GM23338 (cell line): ENCODE measurements around the gene CD2AP. TPM values are rescaled to one million over a fixed set of nuclear protein-coding genes. Genes with fewer than 3 reads are reported as not detected.

Experiments used
- ATAC-seq: fragments of 200-7000 bp; cut with Tn5 transposase; 3 replicates; pipeline ENCODE4 v1.9.1; 2020
- DNase-seq: peaks from one replicate; pipeline ENCODE4 v3.0.0-alpha.2; 2015; ENCODE audit warnings: low spot score
- H2AFZ ChIP-seq: fragments of 200-600 bp; sonication (generic); 2 replicates; pipeline ENCODE4 v1.8.0; 2016; ENCODE audit warnings: antibody characterized with exemption, mild to moderate bottlenecking, moderate library complexity
- H3F3A ChIP-seq: fragments of 200-600 bp; sonication (generic); replicated peaks from 2 replicates; pipeline ENCODE4 v1.8.0; 2017; ENCODE audit warnings: antibody characterized with exemption, mixed run types, low read depth
- H3K27ac ChIP-seq: fragments of 200-600 bp; sonication (generic); 2 replicates; pipeline ENCODE4 v1.6.1; 2016; ENCODE audit warnings: low read depth
- H3K27me3 ChIP-seq: fragments of 200-600 bp; sonication (generic); 2 replicates; pipeline ENCODE4 v1.8.0; 2016; ENCODE audit warnings: mild to moderate bottlenecking, mixed run types, moderate library complexity; ENCODE audit not compliant: insufficient read depth
- H3K36me3 ChIP-seq: fragments of 200-600 bp; sonication (generic); 2 replicates; pipeline ENCODE4 v1.8.0; 2016; ENCODE audit warnings: mild to moderate bottlenecking; ENCODE audit not compliant: insufficient read depth
- H3K4me1 ChIP-seq: fragments of 200-600 bp; sonication (generic); 2 replicates; pipeline ENCODE4 v1.8.0; 2016; ENCODE audit warnings: mild to moderate bottlenecking, moderate library complexity; ENCODE audit not compliant: insufficient read depth
- H3K4me2 ChIP-seq: fragments of 200-600 bp; sonication (generic); 2 replicates; pipeline ENCODE4 v1.7.1; 2017; ENCODE audit warnings: mixed run types
- H3K4me3 ChIP-seq: fragments of 200-600 bp; sonication (generic); 2 replicates; pipeline ENCODE4 v1.6.1; 2016; ENCODE audit warnings: mixed run types
- H3K79me2 ChIP-seq: fragments of 200-600 bp; sonication (generic); replicated peaks from 2 replicates; pipeline ENCODE4 v1.8.0; 2017; ENCODE audit warnings: mild to moderate bottlenecking; ENCODE audit not compliant: insufficient read depth
- H3K9me2 ChIP-seq: fragments of 200-600 bp; sonication (generic); 2 replicates; pipeline ENCODE4 v1.8.0; 2017; ENCODE audit not compliant: insufficient read depth
- H4K20me1 ChIP-seq: fragments of 200-600 bp; sonication (generic); replicated peaks from 2 replicates; pipeline ENCODE4 v1.8.0; 2017; ENCODE audit warnings: mild to moderate bottlenecking; ENCODE audit not compliant: insufficient read depth
- H3K27ac Mint-ChIP-seq: 2 replicates; pipeline ENCODE4 v1.8.0; 2020; ENCODE audit warnings: inconsistent platforms, mild to moderate bottlenecking, moderate library complexity, mixed read lengths
- H3K27me3 Mint-ChIP-seq: 3 replicates; pipeline ENCODE4 v1.8.0; 2022; ENCODE audit warnings: low read depth, mild to moderate bottlenecking, moderate library complexity, mixed read lengths, inconsistent platforms; ENCODE audit not compliant: insufficient read depth, poor library complexity
- H3K36me3 Mint-ChIP-seq: 3 replicates; pipeline ENCODE4 v1.8.0; 2021; ENCODE audit warnings: low read depth, mild to moderate bottlenecking, inconsistent platforms, moderate library complexity, mixed read lengths
- H3K4me1 Mint-ChIP-seq: 3 replicates; pipeline ENCODE4 v1.8.0; 2020; ENCODE audit warnings: mild to moderate bottlenecking, inconsistent platforms, mixed read lengths
- H3K4me3 Mint-ChIP-seq: 3 replicates; pipeline ENCODE4 v1.8.0; 2021; ENCODE audit warnings: moderate library complexity, mild to moderate bottlenecking, inconsistent platforms, mixed read lengths
- H3K9me3 Mint-ChIP-seq: 3 replicates; pipeline ENCODE4 v1.8.0; 2020; ENCODE audit warnings: moderate library complexity, mild to moderate bottlenecking, inconsistent platforms, mixed read lengths
- CREB1 ChIP-seq: fragments of 250-450 bp; sonication (Bioruptor Pico); IDR thresholded peaks from 2 replicates; pipeline ENCODE4 v1.5.0; 2020; ENCODE audit warnings: low read depth, mild to moderate bottlenecking, moderate library complexity
- ETS1 ChIP-seq: IDR thresholded peaks from 2 replicates; pipeline ENCODE4 v1.6.1; 2016; ENCODE audit warnings: antibody characterized with exemption
- EZH2 ChIP-seq: fragments of 200-600 bp; sonication (generic); IDR thresholded peaks from one replicate; pipeline ENCODE4 v1.8.0; 2017; ENCODE audit warnings: antibody characterized with exemption, mild to moderate bottlenecking, low read depth; ENCODE audit not compliant: unreplicated experiment
- EZH2phosphoT487 ChIP-seq: fragments of 200-600 bp; sonication (generic); IDR thresholded peaks from one replicate; pipeline ENCODE4 v1.8.1; 2018; ENCODE audit warnings: antibody characterized with exemption; ENCODE audit not compliant: unreplicated experiment
- JUNB ChIP-seq: IDR thresholded peaks from one replicate; pipeline ENCODE4 v1.6.1; 2016; ENCODE audit warnings: antibody characterized with exemption; ENCODE audit not compliant: unreplicated experiment
- NANOG ChIP-seq: IDR thresholded peaks from 2 replicates; pipeline ENCODE4 v1.6.1; 2016; ENCODE audit warnings: antibody characterized with exemption, borderline replicate concordance
- POLR2AphosphoS5 ChIP-seq: IDR thresholded peaks from 2 replicates; pipeline ENCODE4 v1.6.1; 2016; ENCODE audit warnings: antibody characterized with exemption, low read depth
- STAT1 ChIP-seq: IDR thresholded peaks from one replicate; pipeline ENCODE4 v1.6.1; 2016; ENCODE audit warnings: antibody characterized with exemption; ENCODE audit not compliant: unreplicated experiment
- ZNF114 ChIP-seq: fragments of 250-450 bp; sonication (Bioruptor Pico); IDR thresholded peaks from 2 replicates; pipeline ENCODE4 v1.5.0; 2020; ENCODE audit warnings: mild to moderate bottlenecking, moderate library complexity
- ZNF331 ChIP-seq: fragments of 250-450 bp; sonication (Bioruptor Pico); IDR thresholded peaks from 2 replicates; pipeline ENCODE4 v1.5.0; 2020; ENCODE audit warnings: low read depth, mild to moderate bottlenecking, moderate library complexity
- ZNF462 ChIP-seq: fragments of 250-450 bp; sonication (Bioruptor Pico); IDR thresholded peaks from 2 replicates; pipeline ENCODE4 v1.5.0; 2020; ENCODE audit warnings: mild to moderate bottlenecking, moderate library complexity
- polyA plus RNA-seq: library from polyadenylated mRNA; unstranded; fragments of >200 nt; fragmentation: Nextera tagmentation; extraction: Ambion mirVana; gene quantifications from 2 replicates; pipeline ENCODE4 v1.2.1, GENCODE V29; 2016
- total RNA-seq: library from RNA; depleted of rRNA; stranded (reverse); fragments of >200 nt; shearing (Covaris generic); gene quantifications from 2 replicates; pipeline ENCODE4 v1.2.3, GENCODE V29; 2014
- TF ChIP-seq, protein P1 (sequence below), 2 experiments: fragments of 200-600 bp in 1 of 2; sonication (generic) in 1 of 2; conservative IDR thresholded peaks; 2 replicates each; pipeline versions ENCODE4 v1.5.1 to v1.6.1; 2016 to 2017; ENCODE audit warnings: antibody characterized with exemption in 2 of 2, low read depth in 2 of 2, mild to moderate bottlenecking in 2 of 2, moderate library complexity in 1 of 2
- TF ChIP-seq, protein P2 (sequence below): IDR thresholded peaks from one replicate; pipeline ENCODE4 v1.6.1; 2018; ENCODE audit warnings: antibody characterized with exemption; ENCODE audit not compliant: unreplicated experiment

CD2AP gene
- total and polyA plus RNA-seq, 2 experiments from 2014 or later: 38.0 to 93.2 TPM

DNA sequence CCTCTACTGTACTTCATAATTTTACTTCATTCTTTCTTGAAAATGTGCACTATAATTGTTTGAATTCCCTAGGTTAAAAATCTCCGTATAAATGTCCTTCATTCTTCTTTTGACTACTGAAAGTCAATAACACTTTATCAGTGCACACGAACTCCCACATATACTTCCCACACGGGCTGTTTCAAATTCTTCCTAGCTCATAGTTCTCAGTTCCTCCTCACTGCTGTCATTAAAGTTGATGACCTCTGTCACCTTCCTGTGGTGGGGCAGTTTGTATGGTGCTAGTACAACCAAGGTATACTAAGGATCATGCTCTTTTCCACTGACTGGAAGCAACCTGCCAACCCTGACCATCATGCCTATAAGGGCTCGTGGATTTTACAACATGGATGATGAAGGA, 40.0 kb upstream of the CD2AP start:
- Histone ChIP-seq H3K27ac (no peak overlapping the region), H3K4me3 (no peak overlapping the region), H3K79me2 (no peaks in the 10 kb centered on the region), H3K4me2 (no peak overlapping the region), H3K36me3 (no peaks in the 10 kb centered on the region), H3K27me3 (no peaks in the 10 kb centered on the region; the same call in 1 of the 2 replicates), H3K9me2 (no peaks in the 10 kb centered on the region), H4K20me1 (no peaks in the 10 kb centered on the region), H3K4me1 (no peaks in the 10 kb centered on the region), H3F3A (no peaks in the 10 kb centered on the region), H2AFZ (peak overlapping the region; percentile 57; the same call in 1 of the 2 replicates)
- no peaks in the 10 kb centered on the region for H3K9me3 Mint-ChIP-seq
- 0 out of 3 replicates have a peak, but pooled peaks cover 3% of the 10 kb centered on the region for H3K36me3 Mint-ChIP-seq
- TF ChIP-seq CREB1 (no peak), EZH2 (no peak), STAT1 (no peak), POLR2AphosphoS5 (no peak), ZNF114 (CRISPR knock-in tag) (no peak), ETS1 (no peak), JUNB (no peak), EZH2phosphoT487 (no peak), ZNF331 (CRISPR knock-in tag) (no peak), NANOG (no peak), ZNF462 (no peak)
- TF ChIP-seq, protein P1, sequence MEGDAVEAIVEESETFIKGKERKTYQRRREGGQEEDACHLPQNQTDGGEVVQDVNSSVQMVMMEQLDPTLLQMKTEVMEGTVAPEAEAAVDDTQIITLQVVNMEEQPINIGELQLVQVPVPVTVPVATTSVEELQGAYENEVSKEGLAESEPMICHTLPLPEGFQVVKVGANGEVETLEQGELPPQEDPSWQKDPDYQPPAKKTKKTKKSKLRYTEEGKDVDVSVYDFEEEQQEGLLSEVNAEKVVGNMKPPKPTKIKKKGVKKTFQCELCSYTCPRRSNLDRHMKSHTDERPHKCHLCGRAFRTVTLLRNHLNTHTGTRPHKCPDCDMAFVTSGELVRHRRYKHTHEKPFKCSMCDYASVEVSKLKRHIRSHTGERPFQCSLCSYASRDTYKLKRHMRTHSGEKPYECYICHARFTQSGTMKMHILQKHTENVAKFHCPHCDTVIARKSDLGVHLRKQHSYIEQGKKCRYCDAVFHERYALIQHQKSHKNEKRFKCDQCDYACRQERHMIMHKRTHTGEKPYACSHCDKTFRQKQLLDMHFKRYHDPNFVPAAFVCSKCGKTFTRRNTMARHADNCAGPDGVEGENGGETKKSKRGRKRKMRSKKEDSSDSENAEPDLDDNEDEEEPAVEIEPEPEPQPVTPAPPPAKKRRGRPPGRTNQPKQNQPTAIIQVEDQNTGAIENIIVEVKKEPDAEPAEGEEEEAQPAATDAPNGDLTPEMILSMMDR (conservative IDR thresholded peaks at IDR 0.05; ENCODE audit: low read depth in 2 of 2): no peak
- TF ChIP-seq, protein P2, sequence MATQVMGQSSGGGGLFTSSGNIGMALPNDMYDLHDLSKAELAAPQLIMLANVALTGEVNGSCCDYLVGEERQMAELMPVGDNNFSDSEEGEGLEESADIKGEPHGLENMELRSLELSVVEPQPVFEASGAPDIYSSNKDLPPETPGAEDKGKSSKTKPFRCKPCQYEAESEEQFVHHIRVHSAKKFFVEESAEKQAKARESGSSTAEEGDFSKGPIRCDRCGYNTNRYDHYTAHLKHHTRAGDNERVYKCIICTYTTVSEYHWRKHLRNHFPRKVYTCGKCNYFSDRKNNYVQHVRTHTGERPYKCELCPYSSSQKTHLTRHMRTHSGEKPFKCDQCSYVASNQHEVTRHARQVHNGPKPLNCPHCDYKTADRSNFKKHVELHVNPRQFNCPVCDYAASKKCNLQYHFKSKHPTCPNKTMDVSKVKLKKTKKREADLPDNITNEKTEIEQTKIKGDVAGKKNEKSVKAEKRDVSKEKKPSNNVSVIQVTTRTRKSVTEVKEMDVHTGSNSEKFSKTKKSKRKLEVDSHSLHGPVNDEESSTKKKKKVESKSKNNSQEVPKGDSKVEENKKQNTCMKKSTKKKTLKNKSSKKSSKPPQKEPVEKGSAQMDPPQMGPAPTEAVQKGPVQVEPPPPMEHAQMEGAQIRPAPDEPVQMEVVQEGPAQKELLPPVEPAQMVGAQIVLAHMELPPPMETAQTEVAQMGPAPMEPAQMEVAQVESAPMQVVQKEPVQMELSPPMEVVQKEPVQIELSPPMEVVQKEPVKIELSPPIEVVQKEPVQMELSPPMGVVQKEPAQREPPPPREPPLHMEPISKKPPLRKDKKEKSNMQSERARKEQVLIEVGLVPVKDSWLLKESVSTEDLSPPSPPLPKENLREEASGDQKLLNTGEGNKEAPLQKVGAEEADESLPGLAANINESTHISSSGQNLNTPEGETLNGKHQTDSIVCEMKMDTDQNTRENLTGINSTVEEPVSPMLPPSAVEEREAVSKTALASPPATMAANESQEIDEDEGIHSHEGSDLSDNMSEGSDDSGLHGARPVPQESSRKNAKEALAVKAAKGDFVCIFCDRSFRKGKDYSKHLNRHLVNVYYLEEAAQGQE: no peak
- no peak for DNase-seq
- no peak for ATAC-seq
- no peaks in the 10 kb centered on the region for H3K4me1 Mint-ChIP-seq
- no peak overlapping the region for H3K4me3 Mint-ChIP-seq
- no peaks in the 10 kb centered on the region for H3K27me3 Mint-ChIP-seq
- H3K27ac Mint-ChIP-seq: no peak overlapping the region
